Measurements from ENCODE around the gene DLST. TPM values are rescaled to one million over a fixed set of nuclear protein-coding genes. Genes with fewer than 3 reads are reported as not detected.

Gene DLST
- total RNA-seq, 1 donor from 2014 or later = 90.4 TPM

DNA sequence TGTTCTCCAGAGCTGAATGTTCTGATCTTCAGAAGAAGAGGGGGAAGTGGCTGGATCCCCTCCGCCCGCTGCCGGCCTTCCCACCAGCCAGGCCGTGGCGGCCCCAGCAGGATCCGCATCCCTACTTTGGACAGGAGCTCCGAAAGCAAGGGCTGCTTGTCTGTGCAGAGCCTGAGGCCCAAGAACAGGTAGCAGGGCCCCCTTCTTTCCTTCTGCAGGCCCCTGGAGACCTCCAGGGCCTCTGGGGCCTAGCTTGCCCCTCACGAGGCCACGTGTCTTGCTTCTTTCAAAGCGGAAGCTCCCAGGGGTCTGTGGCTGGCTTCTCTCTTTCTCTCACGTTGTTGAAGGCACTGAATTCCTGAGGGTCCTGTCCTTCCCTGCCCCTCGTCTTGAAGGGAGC is 60.5 kb downstream of the DLST start:
- H3K4me3 Mint-ChIP-seq = peak overlapping the region; percentile 64
- H3K27ac Mint-ChIP-seq = peak overlapping the region; percentile 80
- ChIA-PET CTCF (interaction anchor here (1.2 to 3.1 kb wide), 3 partner anchors 36 to 146 kb away, joined by 4 to 15 read pairs (median 8); no protein-coding TSS in a partner anchor), POLR2A (interaction anchor here (0.7 to 2.2 kb wide), 9 partner anchors 19 to 714 kb away, joined by 3 to 11 read pairs (median 4); partner anchors contain the start of genes NEK9, RPS6KL1 and YLPM1)
- H3K36me3 Mint-ChIP-seq (ENCODE audit: low read depth) = no peaks in the 10 kb centered on the region
- H3K27me3 Mint-ChIP-seq = no peaks in the 10 kb centered on the region
- DNase-seq = peak; percentile 33
- intact Hi-C loops (cut with micrococcal nuclease) = loop anchor here (5.0 to 10.0 kb wide), 4 partner anchors 35 to 540 kb away; partner anchors contain the start of genes ISCA2 and NPC2
- peaks cover 61% of the 10 kb centered on the region for H3K4me1 Mint-ChIP-seq
- TF ChIP-seq, protein P1, sequence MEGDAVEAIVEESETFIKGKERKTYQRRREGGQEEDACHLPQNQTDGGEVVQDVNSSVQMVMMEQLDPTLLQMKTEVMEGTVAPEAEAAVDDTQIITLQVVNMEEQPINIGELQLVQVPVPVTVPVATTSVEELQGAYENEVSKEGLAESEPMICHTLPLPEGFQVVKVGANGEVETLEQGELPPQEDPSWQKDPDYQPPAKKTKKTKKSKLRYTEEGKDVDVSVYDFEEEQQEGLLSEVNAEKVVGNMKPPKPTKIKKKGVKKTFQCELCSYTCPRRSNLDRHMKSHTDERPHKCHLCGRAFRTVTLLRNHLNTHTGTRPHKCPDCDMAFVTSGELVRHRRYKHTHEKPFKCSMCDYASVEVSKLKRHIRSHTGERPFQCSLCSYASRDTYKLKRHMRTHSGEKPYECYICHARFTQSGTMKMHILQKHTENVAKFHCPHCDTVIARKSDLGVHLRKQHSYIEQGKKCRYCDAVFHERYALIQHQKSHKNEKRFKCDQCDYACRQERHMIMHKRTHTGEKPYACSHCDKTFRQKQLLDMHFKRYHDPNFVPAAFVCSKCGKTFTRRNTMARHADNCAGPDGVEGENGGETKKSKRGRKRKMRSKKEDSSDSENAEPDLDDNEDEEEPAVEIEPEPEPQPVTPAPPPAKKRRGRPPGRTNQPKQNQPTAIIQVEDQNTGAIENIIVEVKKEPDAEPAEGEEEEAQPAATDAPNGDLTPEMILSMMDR (IDR thresholded peaks at IDR 0.05) = no peak
- peak; percentile 46 for ATAC-seq (ENCODE audit: low read depth)
- no peaks in the 10 kb centered on the region for H3K9me3 Mint-ChIP-seq

DNA sequence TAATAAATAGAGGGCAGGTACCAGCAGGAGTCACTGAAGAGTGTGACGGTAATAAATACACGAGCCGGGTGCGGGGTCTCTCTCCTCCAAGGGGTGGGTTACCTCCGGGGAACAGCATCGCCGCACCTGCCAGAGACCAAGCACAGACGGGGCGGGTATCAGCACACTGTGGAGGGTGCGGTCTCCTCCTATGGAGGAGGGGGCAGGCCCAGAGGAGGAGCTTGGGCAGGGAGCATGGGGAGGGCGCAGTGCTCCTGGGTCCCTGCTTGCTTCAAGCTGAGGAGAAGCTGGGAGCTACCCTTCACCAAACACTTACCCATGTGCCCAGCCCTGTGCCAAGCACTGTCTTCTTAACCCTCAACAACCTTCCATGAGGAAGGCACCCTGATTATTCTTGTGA is 60.9 kb downstream of the DLST start:
- Mint-ChIP-seq H3K4me1 (peaks cover 60% of the 10 kb centered on the region), H3K36me3 (ENCODE audit: low read depth) (no peaks in the 10 kb centered on the region), H3K9me3 (no peaks in the 10 kb centered on the region), H3K27ac (peak overlapping the region; percentile 80), H3K4me3 (peak overlapping the region; percentile 64), H3K27me3 (no peaks in the 10 kb centered on the region)
- no peak for DNase-seq
- TF ChIP-seq, protein P1 (IDR thresholded peaks at IDR 0.05) = no peak
- POLR2A ChIA-PET = interaction anchor here (1.1 to 2.2 kb wide), 6 partner anchors 19 to 352 kb away, joined by 3 to 11 read pairs (median 4); partner anchors contain the start of genes RPS6KL1 and YLPM1
- intact Hi-C loops (cut with micrococcal nuclease) = loop anchor here (5.0 to 10.0 kb wide), 4 partner anchors 35 to 540 kb away; partner anchors contain the start of genes ISCA2 and NPC2
- CTCF ChIA-PET = interaction anchor here (0.9 to 3.1 kb wide), 4 partner anchors 18 to 146 kb away, joined by 3 to 15 read pairs (median 6); no protein-coding TSS in a partner anchor
- no peak for ATAC-seq (ENCODE audit: low read depth)

DNA sequence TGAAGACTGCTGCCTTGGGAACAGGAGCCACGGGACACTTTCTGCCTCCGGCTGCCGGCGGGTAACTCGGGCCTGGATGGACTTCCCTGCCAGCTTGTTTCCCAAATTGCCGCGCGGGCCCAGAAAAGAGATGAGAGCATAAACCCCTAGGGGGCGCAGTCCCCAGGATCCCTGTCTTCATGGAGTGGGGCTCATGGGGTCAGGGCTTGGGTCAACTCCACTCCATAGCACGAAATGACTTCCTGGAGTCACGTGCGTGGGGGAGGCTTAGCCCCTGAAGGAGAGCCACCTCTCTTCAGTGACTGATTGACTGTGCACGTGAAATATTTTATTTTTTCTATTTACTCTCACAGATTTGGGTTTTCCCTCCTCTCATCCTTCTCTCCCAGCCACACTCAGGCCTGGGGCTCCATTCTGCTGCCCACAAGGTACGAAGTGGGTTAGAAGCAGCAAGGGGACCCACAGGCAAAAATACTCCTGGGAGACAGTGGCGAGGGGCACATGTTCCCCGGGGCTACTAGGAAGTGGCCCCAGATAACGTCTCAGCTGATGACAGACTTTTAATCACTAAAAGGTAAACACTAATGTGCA is 63.6 kb downstream of the DLST start:
- peaks cover 2% of the 10 kb centered on the region for H3K27me3 Mint-ChIP-seq
- H3K4me1 Mint-ChIP-seq = peaks cover 41% of the 10 kb centered on the region
- ChIA-PET CTCF (interaction anchor here (1.1 to 4.2 kb wide), 9 partner anchors 9 to 143 kb away, joined by 3 to 26 read pairs (median 5); partner anchors contain the start of genes EIF2B2 and RPS6KL1), POLR2A (interaction anchor here (1.8 kb wide), 1 partner anchor 22 kb away, joined by 7 read pairs; the partner anchor contains the start of gene RPS6KL1)
- H3K4me3 Mint-ChIP-seq = no peak overlapping the region
- intact Hi-C loops (cut with micrococcal nuclease) = loop anchor here (5.0 to 10.0 kb wide), 3 partner anchors 83 to 451 kb away; partner anchors contain the start of genes ISCA2 and NPC2
- ATAC-seq (ENCODE audit: low read depth) = no peak
- no peak overlapping the region for H3K27ac Mint-ChIP-seq
- no peaks in the 10 kb centered on the region for H3K9me3 Mint-ChIP-seq
- no peak for DNase-seq
- no peaks in the 10 kb centered on the region for H3K36me3 Mint-ChIP-seq (ENCODE audit: low read depth)
- TF ChIP-seq, protein P1 (IDR thresholded peaks at IDR 0.05) = no peak

DNA sequence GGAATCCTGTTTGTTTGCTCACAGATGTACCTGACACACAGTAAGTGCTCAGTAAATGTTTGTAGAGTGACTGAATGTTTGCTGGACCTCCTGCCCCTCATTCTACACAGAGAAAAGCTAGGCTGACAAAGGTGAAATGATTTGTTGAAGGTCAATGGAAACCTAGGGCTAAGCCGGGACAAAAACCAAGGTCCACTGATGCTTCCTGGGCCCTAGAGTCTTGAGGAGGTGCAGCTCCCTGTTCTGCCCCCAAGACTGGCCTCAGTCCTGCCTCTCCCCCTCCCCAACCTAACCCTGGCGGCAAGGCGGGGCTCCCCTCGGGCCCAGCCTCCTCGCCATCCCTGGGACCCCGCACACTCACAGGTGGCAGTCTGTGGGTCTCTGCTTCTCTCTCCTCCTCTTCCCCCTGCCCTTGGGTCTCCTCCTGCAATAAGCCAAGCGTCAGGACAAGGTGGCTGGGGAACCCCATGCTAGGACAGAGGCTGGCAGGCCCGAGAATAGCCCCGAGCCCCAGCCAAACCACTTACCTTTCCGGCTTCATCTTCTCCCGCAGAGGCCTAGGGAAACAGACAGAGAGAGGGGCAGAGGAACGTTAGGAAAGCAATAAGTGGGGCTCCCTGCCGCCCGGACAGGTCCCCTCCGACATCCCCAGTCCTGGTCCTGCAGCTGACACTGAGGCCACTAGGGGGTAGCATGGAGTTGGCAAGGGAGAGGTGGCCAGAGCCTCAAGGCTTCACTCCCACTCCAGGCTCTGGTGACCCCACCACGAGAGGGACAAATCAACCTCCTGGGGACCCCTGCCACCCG is 64.3 kb downstream of the DLST start:
- Mint-ChIP-seq H3K27ac (peak overlapping the region; percentile 46), H3K27me3 (peaks cover 2% of the 10 kb centered on the region), H3K9me3 (no peaks in the 10 kb centered on the region), H3K4me3 (no peak overlapping the region), H3K36me3 (ENCODE audit: low read depth) (no peaks in the 10 kb centered on the region), H3K4me1 (peaks cover 34% of the 10 kb centered on the region)
- DNase-seq (peak; percentile 61), ATAC-seq (ENCODE audit: low read depth) (peak; percentile 67)
- POLR2A ChIA-PET = interaction anchor here (1.8 kb wide), 1 partner anchor 23 kb away, joined by 7 read pairs; the partner anchor contains the start of gene RPS6KL1
- intact Hi-C loops (cut with micrococcal nuclease) = loop anchor here (1.0 to 10.0 kb wide), 6 partner anchors 17 to 451 kb away; partner anchors contain the start of genes EIF2B2, ISCA2 and NPC2
- CTCF ChIA-PET = interaction anchor here (1.1 to 4.2 kb wide), 9 partner anchors 10 to 142 kb away, joined by 3 to 26 read pairs (median 5); partner anchors contain the start of genes EIF2B2 and RPS6KL1
- TF ChIP-seq, protein P1 (IDR thresholded peaks at IDR 0.05) = no peak

Measured in activated B cell treated with CpG ODN at 0.5 μM for 24 hours (primary cell).